IMR-90 (cell line): ENCODE measurements around the gene TAAR5.

Experiments
- BHLHE40 ChIP-seq: fragments of 150-350 bp; IDR thresholded peaks from 2 replicates; pipeline ENCODE4 v1.6.1; 2016; ENCODE audit warnings: mild to moderate bottlenecking, low read depth, low read length
- CEBPB ChIP-seq: IDR thresholded peaks from 2 replicates; pipeline ENCODE4 v1.6.1; 2012; ENCODE audit warnings: low read depth, low read length, improper control_type of control experiment
- CTCF ChIP-seq: conservative IDR thresholded peaks from 2 replicates; pipeline ENCODE4 v1.5.1; 2012; ENCODE audit warnings: mild to moderate bottlenecking, low read depth, low read length, improper control_type of control experiment
- ELK1 ChIP-seq: fragments of 150-350 bp; IDR thresholded peaks from 2 replicates; pipeline ENCODE4 v1.6.1; 2016; ENCODE audit warnings: low read depth, mild to moderate bottlenecking, low read length, moderate library complexity, borderline replicate concordance
- MAFK ChIP-seq: IDR thresholded peaks from 2 replicates; pipeline ENCODE4 v1.6.1; 2012; ENCODE audit warnings: low read depth, low read length, improper control_type of control experiment
- NFE2L2 ChIP-seq: fragments of 150-350 bp; IDR thresholded peaks from 2 replicates; pipeline ENCODE4 v1.6.1; 2016; ENCODE audit warnings: low read depth, mild to moderate bottlenecking, low read length
- POLR2A ChIP-seq: IDR thresholded peaks from 2 replicates; pipeline ENCODE4 v1.6.1; 2012; ENCODE audit warnings: mild to moderate bottlenecking, low read depth, low read length
- RAD21 ChIP-seq: IDR thresholded peaks from 2 replicates; pipeline ENCODE4 v1.6.1; 2012; ENCODE audit warnings: low read length, improper control_type of control experiment
- SMC3 ChIP-seq: fragments of 150-350 bp; IDR thresholded peaks from 2 replicates; pipeline ENCODE4 v1.6.1; 2016; ENCODE audit warnings: low read depth, mild to moderate bottlenecking, antibody characterized with exemption, low read length, moderate library complexity
- USF2 ChIP-seq: fragments of 150-350 bp; IDR thresholded peaks from 2 replicates; pipeline ENCODE4 v1.6.1; 2017; ENCODE audit warnings: mild to moderate bottlenecking, antibody characterized with exemption, low read length, low read depth

GRCh38 chr6:132569170-132569569, 20.4 kb downstream of the TAAR5 start:
- no peak for TF ChIP-seq BHLHE40
- TF ChIP-seq POLR2A: no peak
- TF ChIP-seq CTCF: no peak
- TF ChIP-seq ELK1: no peak
- TF ChIP-seq CEBPB: no peak
- no peak for TF ChIP-seq MAFK
- no peak for TF ChIP-seq RAD21
- TF ChIP-seq SMC3: no peak
- no peak for TF ChIP-seq NFE2L2
- TF ChIP-seq USF2: no peak
